Left renal cortex interstitium (tissue), 4 donors: Measurements from ENCODE around the gene TRAF5. TPM values are rescaled to one million over a fixed set of nuclear protein-coding genes. Genes with fewer than 3 reads are reported as not detected.
"Not testable (repeated sequence)": the region's sequence is repeated elsewhere in the genome, so short reads cannot be mapped to it uniquely, and the experiment has no call there.

Experiments used
- DNase-seq, 4 donors: peaks; one replicate each; pipeline ENCODE4 v3.0.0-alpha.2; 2013; ENCODE audit warnings: low read depth in 4 of 4, low spot score in 2 of 4, missing footprints in 1 of 4
- polyA plus RNA-seq, 4 donors: library from polyadenylated mRNA; unstranded; fragments of 120-200 nt; gene quantifications; one replicate each; pipeline ENCODE4 v1.2.1, GENCODE V29; 2013; ENCODE audit not compliant: insufficient read length in 4 of 4

Gene TRAF5
- polyA plus RNA-seq, 4 donors, result 10.6 to 27.7 (median 18.1) TPM

- no peak for DNase-seq
Observed at GRCh38 chr1:211376807-211377470, 50.3 kb downstream of the TRAF5 start.

- DNase-seq, result no peak
Observed at GRCh38 chr1:211377539-211378450, 51.2 kb downstream of the TRAF5 start.

DNA sequence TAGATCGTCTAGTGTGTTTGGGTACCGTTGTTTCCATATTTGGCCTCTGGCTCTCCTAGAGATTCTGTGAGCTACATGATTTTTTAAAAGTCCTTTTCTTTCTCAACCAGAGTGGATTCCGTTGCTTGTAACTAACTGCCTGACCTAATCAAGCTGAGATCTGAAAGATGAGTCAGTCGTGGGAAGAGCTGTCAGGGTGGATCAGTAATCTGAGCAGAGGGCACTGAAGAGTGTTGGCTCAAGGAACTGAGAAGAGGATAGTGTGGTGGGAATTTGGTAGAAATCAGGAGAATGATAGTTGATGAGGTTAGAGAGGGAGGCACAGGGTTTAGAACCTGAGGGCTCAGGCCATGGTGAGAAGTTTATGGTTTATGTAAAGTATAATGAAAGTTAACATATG, 52.2 kb downstream of the TRAF5 start:
- DNase-seq, result no peak

- DNase-seq, result no peak
Observed at GRCh38 chr1:211379446-211379845, 52.8 kb downstream of the TRAF5 start.

DNA sequence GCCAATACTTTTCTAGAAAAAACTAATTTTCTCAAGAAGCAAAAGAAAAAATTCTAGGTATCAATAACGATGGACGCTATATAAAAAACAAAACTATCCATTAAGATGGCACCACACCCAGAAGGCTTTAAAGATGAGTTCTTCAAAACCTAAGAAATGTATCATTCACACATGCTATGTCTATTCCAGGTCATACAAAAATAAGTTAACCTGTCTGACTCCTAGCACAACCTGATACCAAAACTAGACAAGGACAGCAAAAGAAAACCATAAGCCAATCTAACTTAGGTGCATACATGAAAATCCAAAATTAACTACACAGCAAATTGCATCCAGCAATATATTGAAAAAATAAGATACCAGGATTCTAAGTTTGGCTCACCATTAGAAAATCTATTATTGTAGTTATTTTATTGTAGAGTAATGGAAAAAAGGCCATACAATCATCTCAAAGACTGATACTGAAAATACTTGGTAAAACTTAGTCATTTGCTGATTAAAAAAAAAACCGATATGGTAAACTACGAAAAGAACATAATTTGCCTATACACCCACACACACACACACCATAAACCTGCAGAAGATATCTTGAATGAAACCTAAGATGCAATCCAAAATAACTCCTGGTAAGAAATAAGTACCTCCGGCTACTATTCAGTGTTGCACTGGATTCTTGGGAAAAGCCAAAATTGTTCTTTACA, 55.0 kb downstream of the TRAF5 start:
- DNase-seq, result no peak

DNA sequence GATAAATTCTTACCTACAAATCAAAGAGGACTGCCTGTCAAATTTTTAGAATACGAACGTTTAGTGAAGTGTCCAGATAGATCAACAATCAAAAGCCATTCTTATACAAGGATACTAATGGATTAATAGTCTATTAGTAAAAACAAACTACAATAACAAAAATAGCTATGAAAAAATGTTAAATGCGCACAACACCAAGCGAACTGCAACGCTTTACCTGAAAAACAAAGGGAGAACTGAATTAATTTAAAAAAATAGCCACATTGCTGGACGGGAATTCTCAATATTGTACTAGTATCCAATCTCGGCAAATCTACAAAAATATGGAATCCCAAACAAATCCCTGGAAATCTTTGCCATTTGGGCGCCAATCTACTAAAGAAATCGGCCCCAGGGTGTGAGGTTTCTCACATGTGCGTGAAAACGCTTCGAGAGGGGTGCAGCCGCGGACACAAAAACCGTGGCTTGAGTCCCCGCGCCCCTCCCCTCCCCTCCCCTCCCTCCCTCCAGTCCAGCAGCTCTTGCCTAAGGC, 55.6 kb downstream of the TRAF5 start:
- DNase-seq, result no peak

- DNase-seq, result peak; percentile 88 to 92 (median 90)
Observed at GRCh38 chr1:211382714-211383480, 56.3 kb downstream of the TRAF5 start.

GRCh38 chr1:211384524-211384923, 57.9 kb downstream of the TRAF5 start:
- no peak for DNase-seq

- no peak for DNase-seq
Observed at GRCh38 chr1:211386921-211387320, 60.3 kb downstream of the TRAF5 start.

GRCh38 chr1:211390829-211391228, 64.2 kb downstream of the TRAF5 start:
- DNase-seq, result not testable (repeated sequence)

DNA sequence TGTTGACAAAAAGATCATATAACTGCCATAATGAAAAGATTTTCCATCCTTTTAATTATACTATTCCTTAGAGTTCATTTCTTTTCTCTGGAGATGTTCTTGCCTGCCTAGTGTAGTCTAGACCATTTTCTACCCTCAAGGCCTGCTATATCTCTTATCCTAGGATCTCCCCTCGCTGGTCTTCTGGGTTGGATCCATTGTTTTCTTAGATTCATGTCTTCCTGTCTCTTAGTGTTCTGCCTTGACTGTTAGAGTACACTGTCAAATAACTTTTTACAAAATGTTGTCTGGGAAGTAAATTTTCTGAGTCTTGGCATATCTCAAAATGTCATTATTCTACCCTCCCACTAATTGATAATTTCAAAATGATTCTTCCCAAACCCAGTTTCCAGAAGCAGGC, 66.6 kb downstream of the TRAF5 start:
- no peak for DNase-seq

DNA sequence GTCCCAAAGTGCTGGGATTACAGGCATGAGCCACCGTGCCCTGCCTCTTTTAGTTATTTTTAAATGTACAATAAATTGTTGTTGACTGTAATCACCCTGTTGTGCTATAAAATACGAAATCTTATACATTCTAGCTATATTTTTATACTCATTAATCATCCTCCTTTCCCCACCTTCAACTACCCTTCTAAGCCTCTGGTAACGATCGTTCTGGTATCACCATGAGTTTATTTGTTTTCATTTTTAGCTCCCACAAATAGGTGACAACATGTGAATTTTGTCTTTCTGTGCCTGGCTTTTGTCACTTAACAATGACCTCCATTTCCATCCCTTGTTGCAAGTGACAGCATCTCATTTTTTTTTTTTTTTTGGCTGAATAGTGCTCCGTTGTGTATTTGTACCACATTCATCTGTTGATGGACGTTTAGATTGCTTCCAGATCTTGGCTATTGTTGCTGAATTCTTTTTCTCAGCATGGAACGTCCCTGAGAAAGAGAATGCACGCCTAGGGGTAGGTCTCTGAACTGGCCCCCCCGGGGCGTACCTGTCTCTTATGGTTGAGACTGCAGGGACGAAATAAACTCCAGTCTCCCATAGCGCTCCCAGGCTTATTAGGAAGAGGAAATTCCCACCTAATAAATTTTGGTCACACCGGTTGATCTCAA, 71.8 kb downstream of the TRAF5 start:
- DNase-seq, result not testable (repeated sequence)

GRCh38 chr1:211399851-211400393, 73.3 kb downstream of the TRAF5 start:
- DNase-seq, result not testable (repeated sequence)

- not testable (repeated sequence) for DNase-seq
Observed at GRCh38 chr1:211401751-211402150, 75.1 kb downstream of the TRAF5 start.

DNA sequence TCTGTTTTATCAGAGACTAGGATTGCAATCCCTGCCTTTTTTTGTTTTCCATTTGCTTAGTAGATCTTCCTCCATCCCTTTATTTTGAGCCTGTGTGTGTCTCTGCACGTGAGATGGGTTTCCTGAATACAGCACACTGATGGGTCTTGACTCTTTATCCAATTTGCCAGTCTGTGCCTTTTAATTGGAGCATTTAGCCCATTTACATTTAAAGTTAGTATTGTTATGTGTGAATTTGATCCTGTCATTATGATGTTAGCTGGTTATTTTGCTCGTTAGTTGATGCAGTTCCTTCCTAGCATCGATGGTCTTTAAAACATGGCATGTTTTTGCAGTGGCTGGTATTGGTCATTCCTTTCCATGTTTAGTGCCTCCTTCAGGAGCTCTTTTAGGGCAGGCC, 79.5 kb downstream of the TRAF5 start:
- not testable (repeated sequence) for DNase-seq

- DNase-seq, result not testable (repeated sequence)
Observed at GRCh38 chr1:211407749-211408148, 81.1 kb downstream of the TRAF5 start.

DNA sequence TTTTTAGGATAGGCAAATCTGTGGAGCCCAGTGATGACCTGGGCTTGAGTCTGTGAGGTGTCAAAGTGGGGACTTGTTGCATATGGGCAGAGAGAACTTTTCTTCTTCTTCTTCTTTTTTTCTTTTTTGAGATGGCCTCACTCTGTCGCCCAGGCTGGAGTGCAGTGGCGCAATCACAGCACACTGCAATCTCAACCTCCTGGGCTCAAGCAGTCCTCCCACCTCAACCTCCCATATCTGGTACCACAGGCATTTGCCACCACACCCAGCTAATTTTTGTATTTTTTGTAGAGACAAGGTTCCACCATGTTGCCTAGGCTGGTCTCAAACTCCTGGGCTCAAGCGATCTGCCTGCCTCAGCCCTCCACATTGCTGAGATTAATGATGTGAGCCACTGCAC, 85.0 kb downstream of the TRAF5 start:
- DNase-seq, result no peak

DNA sequence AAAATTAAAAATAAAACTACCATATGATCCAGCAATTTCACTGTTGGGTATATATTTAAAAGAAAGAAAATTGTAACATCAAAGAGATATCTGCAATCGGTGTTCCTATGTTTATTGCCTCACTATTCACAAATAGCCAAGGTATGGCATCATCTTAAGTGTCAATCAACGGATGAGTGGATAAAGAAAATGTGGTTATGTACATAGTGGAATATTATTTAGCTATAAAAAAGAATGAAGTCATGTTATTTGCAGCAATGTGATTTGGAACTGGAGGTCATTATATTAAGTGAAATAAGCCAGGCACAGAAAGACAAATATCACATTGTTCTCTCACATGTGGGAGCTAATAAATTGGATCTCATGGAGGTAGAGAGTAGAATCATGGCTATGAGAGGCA, 89.1 kb downstream of the TRAF5 start:
- no peak for DNase-seq

DNA sequence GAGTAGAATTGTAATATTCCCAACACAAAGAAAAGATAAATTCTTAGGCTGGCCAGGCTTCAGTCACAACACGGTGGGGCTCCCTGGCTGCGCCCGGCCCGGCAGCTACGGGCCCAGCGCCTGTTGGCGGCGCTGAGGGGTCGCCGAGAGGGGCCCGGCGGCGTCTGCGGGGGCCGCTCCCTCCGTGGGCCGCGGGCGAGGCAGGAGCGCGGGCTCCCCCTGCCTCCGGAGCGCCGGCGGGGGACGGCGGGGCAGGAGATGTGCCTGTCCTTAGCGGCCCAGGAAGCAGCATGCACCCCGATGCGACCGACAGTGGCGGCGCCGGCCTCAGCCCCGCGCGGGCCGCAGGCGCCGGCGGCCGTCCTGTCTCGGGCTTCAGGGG, 89.6 kb downstream of the TRAF5 start:
- peak in 1 of 4 donors; percentile 20 for DNase-seq
